ENCODE results near the gene BAD.

BAD gene

GRCh38 chr11:64306563-64306875 is 22.1 kb upstream of the BAD start:
- Histone ChIP-seq H3K9me3 (ENCODE audit: insufficient read depth, low read depth, low read length) (peaks cover 2% of the 10 kb centered on the region), H2BK120ac (ENCODE audit: insufficient read depth, low read length, poor library complexity) (no peak overlapping the region), H3K18ac (ENCODE audit: low read length) (peak overlapping the region; percentile 70), H3K4ac (ENCODE audit: low read depth, low read length) (peak overlapping the region; percentile 81), H2AK5ac (ENCODE audit: low read length) (peak overlapping the region; percentile 6), H3K27ac (ENCODE audit: low read depth, low read length) (peak overlapping the region; percentile 42), H3K36me3 (ENCODE audit: control insufficient read depth in 1 of 2, insufficient read depth in 2 of 2, low read length in 2 of 2) (peaks cover 2 to 8% of the 10 kb centered on the region in 2 experiments), H4K8ac (ENCODE audit: low read depth, low read length) (peak overlapping the region; percentile 85), H3K79me2 (ENCODE audit: control insufficient read depth, insufficient read depth, low read length, poor library complexity) (peaks cover 10% of the 10 kb centered on the region), H3K4me3 (ENCODE audit: low read depth, low read length) (peak overlapping the region; percentile 72), H3K27me3 (ENCODE audit: insufficient read depth, low read length) (no peaks in the 10 kb centered on the region), H3K23ac (ENCODE audit: low read length) (no peak overlapping the region), H3K9ac (ENCODE audit: low read length) (peak overlapping the region; percentile 80), H3K14ac (ENCODE audit: low read length) (peak overlapping the region; percentile 82), H2BK12ac (ENCODE audit: low read length) (peak overlapping the region; percentile 3), H4K12ac (ENCODE audit: low read depth, low read length) (peak overlapping the region; percentile 66), H3K4me1 (ENCODE audit: control insufficient read depth in 1 of 2, insufficient read depth in 2 of 2, low read length in 2 of 2) (peaks cover 15 to 18% of the 10 kb centered on the region in 2 experiments), H2BK5ac (ENCODE audit: low read depth, low read length, poor library complexity) (no peak overlapping the region), H3K4me2 (ENCODE audit: low read length) (peak overlapping the region; percentile 73), H4K91ac (ENCODE audit: low read depth, low read length) (peak overlapping the region; percentile 45), H3K79me1 (ENCODE audit: low read length) (peaks cover 15% of the 10 kb centered on the region), H2AFZ (ENCODE audit: insufficient read depth, low read length, poor library complexity) (peak overlapping the region; percentile 19)
- DNase-seq = no peak
- no CpG with 5 or more reads among the region's 9 CpGs for WGBS (ENCODE audit: extremely low coverage, insufficient coverage, insufficient read length)

GRCh38 chr11:64305691-64306562 is 21.5 kb upstream of the BAD start:
- peaks cover 2 to 8% of the 10 kb centered on the region in 2 experiments for H3K36me3 ChIP-seq (ENCODE audit: control insufficient read depth in 1 of 2, insufficient read depth in 2 of 2, low read length in 2 of 2)
- peaks cover 2% of the 10 kb centered on the region for H3K9me3 ChIP-seq (ENCODE audit: insufficient read depth, low read depth, low read length)
- no CpG with 5 or more reads among the region's 71 CpGs for WGBS (ENCODE audit: extremely low coverage, insufficient coverage, insufficient read length)
- peak overlapping the region; percentile 88 for H4K8ac ChIP-seq (ENCODE audit: low read depth, low read length)
- peak; percentile 77 to 79 for DNase-seq
- peak overlapping the region; percentile 78 for H4K12ac ChIP-seq (ENCODE audit: low read depth, low read length)
- H3K79me1 ChIP-seq (ENCODE audit: low read length) = peaks cover 15% of the 10 kb centered on the region
- H2BK12ac ChIP-seq (ENCODE audit: low read length) = peak overlapping the region; percentile 40
- peak overlapping the region; percentile 97 for H3K18ac ChIP-seq (ENCODE audit: low read length)
- H3K27ac ChIP-seq (ENCODE audit: low read depth, low read length) = peak overlapping the region; percentile 87
- H3K4ac ChIP-seq (ENCODE audit: low read depth, low read length) = peak overlapping the region; percentile 95
- no peak overlapping the region for H3K23ac ChIP-seq (ENCODE audit: low read length)
- peak overlapping the region; percentile 73 for H2BK120ac ChIP-seq (ENCODE audit: insufficient read depth, low read length, poor library complexity)
- H2AK5ac ChIP-seq (ENCODE audit: low read length) = peak overlapping the region; percentile 92
- H2AFZ ChIP-seq (ENCODE audit: insufficient read depth, low read length, poor library complexity) = peak overlapping the region; percentile 85
- H3K79me2 ChIP-seq (ENCODE audit: control insufficient read depth, insufficient read depth, low read length, poor library complexity) = peaks cover 10% of the 10 kb centered on the region
- peak overlapping the region; percentile 72 for H3K4me3 ChIP-seq (ENCODE audit: low read depth, low read length)
- H3K14ac ChIP-seq (ENCODE audit: low read length) = peak overlapping the region; percentile 98
- peaks cover 12 to 16% of the 10 kb centered on the region in 2 experiments for H3K4me1 ChIP-seq (ENCODE audit: control insufficient read depth in 1 of 2, insufficient read depth in 2 of 2, low read length in 2 of 2)
- H3K9ac ChIP-seq (ENCODE audit: low read length) = peak overlapping the region; percentile 84
- H3K4me2 ChIP-seq (ENCODE audit: low read length) = peak overlapping the region; percentile 73
- no peaks in the 10 kb centered on the region for H3K27me3 ChIP-seq (ENCODE audit: insufficient read depth, low read length)
- H2BK5ac ChIP-seq (ENCODE audit: low read depth, low read length, poor library complexity) = peak overlapping the region; percentile 97
- H4K91ac ChIP-seq (ENCODE audit: low read depth, low read length) = peak overlapping the region; percentile 87

- DNase-seq = peak; percentile 99 to 100
- H4K8ac ChIP-seq (ENCODE audit: low read depth, low read length) = peak within 1 kb of the TSS; percentile 88
Observed at GRCh38 chr11:64305075-64305690, 20.7 kb upstream of the BAD start, which contains the start of gene ESRRA. Gene ESRRA (plus strand): TSS chr11:64305524. CDS start chr11:64307180, 1,656 bp downstream.

GRCh38 chr11:64304316-64305072 is 20.0 kb upstream of the BAD start:
- peak; percentile 96 to 99 for DNase-seq
- Histone ChIP-seq H3K4me2 (ENCODE audit: low read length) (peak overlapping the region; percentile 90), H3K27ac (ENCODE audit: low read depth, low read length) (peak overlapping the region; percentile 73), H4K8ac (ENCODE audit: low read depth, low read length) (peak overlapping the region; percentile 77), H2BK12ac (ENCODE audit: low read length) (peak overlapping the region; percentile 2), H2AFZ (ENCODE audit: insufficient read depth, low read length, poor library complexity) (peak overlapping the region; percentile 81), H3K18ac (ENCODE audit: low read length) (peak overlapping the region; percentile 3), H2BK5ac (ENCODE audit: low read depth, low read length, poor library complexity) (peak overlapping the region; percentile 3), H4K91ac (ENCODE audit: low read depth, low read length) (peak overlapping the region; percentile 67), H2AK5ac (ENCODE audit: low read length) (no peak overlapping the region), H2BK120ac (ENCODE audit: insufficient read depth, low read length, poor library complexity) (peak overlapping the region; percentile 1), H3K9me3 (ENCODE audit: insufficient read depth, low read depth, low read length) (peaks cover 2% of the 10 kb centered on the region), H3K27me3 (ENCODE audit: insufficient read depth, low read length) (peaks cover 11% of the 10 kb centered on the region), H3K36me3 (ENCODE audit: control insufficient read depth in 1 of 2, insufficient read depth in 2 of 2, low read length in 2 of 2) (peaks cover 2 to 6% of the 10 kb centered on the region in 2 experiments), H4K12ac (ENCODE audit: low read depth, low read length) (peak overlapping the region; percentile 36), H3K23ac (ENCODE audit: low read length) (no peak overlapping the region), H3K79me2 (ENCODE audit: control insufficient read depth, insufficient read depth, low read length, poor library complexity) (peaks cover 10% of the 10 kb centered on the region), H3K79me1 (ENCODE audit: low read length) (peaks cover 15% of the 10 kb centered on the region), H3K9ac (ENCODE audit: low read length) (peak overlapping the region; percentile 59), H3K14ac (ENCODE audit: low read length) (peak overlapping the region; percentile 4), H3K4ac (ENCODE audit: low read depth, low read length) (peak overlapping the region; percentile 19), H3K4me3 (ENCODE audit: low read depth, low read length) (peak overlapping the region; percentile 72), H3K4me1 (ENCODE audit: control insufficient read depth in 1 of 2, insufficient read depth in 2 of 2, low read length in 2 of 2) (peaks cover 19 to 24% of the 10 kb centered on the region in 2 experiments)
- WGBS (ENCODE audit: extremely low coverage, insufficient coverage, insufficient read length) = no CpG with 5 or more reads among the region's 46 CpGs

More at GRCh38 chr11:64305075-64305690, 20.7 kb upstream of the BAD start, which contains the start of gene ESRRA:
- Histone ChIP-seq H3K4me1 (ENCODE audit: control insufficient read depth in 1 of 2, insufficient read depth in 2 of 2, low read length in 2 of 2) (peaks cover 13 to 17% of the 10 kb centered on the region in 2 experiments), H3K4me2 (ENCODE audit: low read length) (peak within 1 kb of the TSS; percentile 90), H3K18ac (ENCODE audit: low read length) (peak within 1 kb of the TSS; percentile 97), H3K36me3 (ENCODE audit: control insufficient read depth in 1 of 2, insufficient read depth in 2 of 2, low read length in 2 of 2) (peaks cover 2 to 6% of the 10 kb centered on the region in 2 experiments), H3K23ac (ENCODE audit: low read length) (no peak within 1 kb of the TSS), H3K79me1 (ENCODE audit: low read length) (peaks cover 15% of the 10 kb centered on the region), H3K9me3 (ENCODE audit: insufficient read depth, low read depth, low read length) (peaks cover 2% of the 10 kb centered on the region), H2BK12ac (ENCODE audit: low read length) (peak within 1 kb of the TSS; percentile 40), H2BK120ac (ENCODE audit: insufficient read depth, low read length, poor library complexity) (peak within 1 kb of the TSS; percentile 73), H3K27me3 (ENCODE audit: insufficient read depth, low read length) (peaks cover 4% of the 10 kb centered on the region), H3K4ac (ENCODE audit: low read depth, low read length) (peak within 1 kb of the TSS; percentile 95), H2AK5ac (ENCODE audit: low read length) (peak within 1 kb of the TSS; percentile 92), H3K4me3 (ENCODE audit: low read depth, low read length) (peak within 1 kb of the TSS; percentile 72), H4K91ac (ENCODE audit: low read depth, low read length) (peak within 1 kb of the TSS; percentile 87), H4K12ac (ENCODE audit: low read depth, low read length) (peak within 1 kb of the TSS; percentile 78), H3K14ac (ENCODE audit: low read length) (peak within 1 kb of the TSS; percentile 98), H3K9ac (ENCODE audit: low read length) (peak within 1 kb of the TSS; percentile 84), H3K79me2 (ENCODE audit: control insufficient read depth, insufficient read depth, low read length, poor library complexity) (peaks cover 10% of the 10 kb centered on the region), H2BK5ac (ENCODE audit: low read depth, low read length, poor library complexity) (peak within 1 kb of the TSS; percentile 97), H2AFZ (ENCODE audit: insufficient read depth, low read length, poor library complexity) (peak within 1 kb of the TSS; percentile 85), H3K27ac (ENCODE audit: low read depth, low read length) (peak within 1 kb of the TSS; percentile 87)
- WGBS (ENCODE audit: extremely low coverage, insufficient coverage, insufficient read length) = no CpG with 5 or more reads among the region's 81 CpGs

Data from trophoblast cell (in vitro differentiated cells and primary cell).